SK-MEL-5 (cell line): Measurements from ENCODE around the gene PDZRN4. TPM values are rescaled to one million over a fixed set of nuclear protein-coding genes. Genes with fewer than 3 reads are reported as not detected.
"Not testable (repeated sequence)": the region's sequence is repeated elsewhere in the genome, so short reads cannot be mapped to it uniquely, and the experiment has no call there.

ENCODE experiments used
- DNase-seq: peaks from one replicate; pipeline ENCODE4 v3.0.0-alpha.2; 2016; ENCODE audit warnings: low read depth, low spot score
- in situ Hi-C: cut with HindIII; loops from 2 replicates; pipeline ENCODE4 v1.10.0; 2016; ENCODE audit warnings: low sequenced_read_pairs, high pct_unique_total_duplicates, low pct_unique_long_range_greater_than_20kb
- polyA plus RNA-seq, 2 experiments: library from polyadenylated mRNA; depleted of rRNA; stranded (reverse); fragments of >200 nt; gene quantifications; 2 replicates each; pipeline ENCODE4 v1.2.3, GENCODE V29; 2015
- total RNA-seq: library from RNA; depleted of rRNA; stranded (reverse); fragments of >200 nt; shearing (Covaris generic); gene quantifications from 2 replicates; pipeline ENCODE4 v1.2.3, GENCODE V29; 2014; rRNA removed

Gene PDZRN4
- not detected in 2 replicates for total RNA-seq
- polyA plus RNA-seq (2015; cell fraction: cytosol; rRNA removed), result 0.09 TPM in 1 of 2 replicates, not detected in the other
- polyA plus RNA-seq (2015; cell fraction: nucleus; rRNA removed), result not detected in 2 replicates

DNA sequence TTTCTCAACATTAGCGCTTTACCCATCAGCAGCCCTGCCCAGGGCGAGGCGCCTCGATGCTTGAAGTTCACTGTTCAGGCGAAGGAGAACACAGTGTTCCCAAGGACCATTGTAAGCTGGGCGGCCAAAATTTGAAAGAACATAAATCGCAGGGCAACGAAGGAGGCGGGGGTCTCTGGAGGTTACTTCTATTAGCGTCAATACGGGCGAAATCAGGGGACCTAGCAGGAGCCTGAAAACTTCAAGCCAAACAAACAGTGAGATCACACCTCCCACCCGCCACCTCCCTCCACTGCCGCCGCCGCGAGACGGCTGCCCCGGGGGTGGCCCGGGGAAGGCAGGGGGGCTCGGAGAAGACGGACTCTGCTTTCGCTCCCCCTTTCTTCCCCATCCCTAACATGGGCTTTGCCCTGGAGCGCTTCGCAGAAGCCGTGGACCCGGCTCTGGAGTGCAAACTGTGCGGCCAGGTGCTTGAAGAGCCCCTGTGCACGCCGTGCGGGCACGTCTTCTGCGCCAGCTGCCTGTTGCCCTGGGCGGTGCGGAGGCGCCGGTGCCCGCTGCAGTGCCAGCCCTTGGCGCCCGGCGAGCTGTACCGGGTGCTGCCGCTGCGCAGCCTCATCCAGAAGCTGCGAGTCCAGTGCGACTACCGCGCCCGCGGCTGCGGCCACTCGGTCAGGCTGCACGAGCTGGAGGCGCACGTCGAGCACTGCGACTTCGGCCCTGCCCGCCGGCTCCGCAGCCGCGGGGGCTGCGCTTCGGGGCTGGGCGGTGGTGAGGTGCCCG is at the start of gene PDZRN4:
Gene PDZRN4 (plus strand): TSS at position 263 of the 783 bp plus-strand sequence.
- no peak for DNase-seq
- in situ Hi-C loops, result no loop called here

- in situ Hi-C loops, result no loop called here
- DNase-seq, result no peak
These were observed 48.0 kb upstream of the PDZRN4 start for GRCh38 chr12:41140117-41140516.

GRCh38 chr12:41141104-41141503 is 47.0 kb upstream of the PDZRN4 start:
- no peak for DNase-seq
- in situ Hi-C loops, result no loop called here

DNA sequence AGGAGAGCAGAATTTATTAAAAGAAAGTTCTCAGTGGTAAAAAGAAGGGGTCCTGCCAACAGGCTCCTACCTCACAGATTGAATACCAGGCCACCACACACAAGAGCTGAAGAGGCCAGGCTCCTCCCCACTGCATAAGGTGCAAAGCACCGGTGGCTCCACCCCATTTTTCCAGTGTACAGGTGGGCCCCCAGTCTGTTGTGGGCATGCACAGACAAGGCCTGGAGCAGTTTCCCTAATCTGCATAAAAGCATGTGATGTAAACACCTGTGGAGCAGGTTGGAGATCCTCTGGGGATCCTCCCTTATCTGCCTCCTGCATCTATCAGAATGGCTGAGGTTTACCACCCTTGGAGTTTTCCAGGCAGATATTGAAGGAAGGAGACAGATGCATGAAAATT is 45.7 kb upstream of the PDZRN4 start:
- DNase-seq, result no peak
- in situ Hi-C loops, result no loop called here

DNA sequence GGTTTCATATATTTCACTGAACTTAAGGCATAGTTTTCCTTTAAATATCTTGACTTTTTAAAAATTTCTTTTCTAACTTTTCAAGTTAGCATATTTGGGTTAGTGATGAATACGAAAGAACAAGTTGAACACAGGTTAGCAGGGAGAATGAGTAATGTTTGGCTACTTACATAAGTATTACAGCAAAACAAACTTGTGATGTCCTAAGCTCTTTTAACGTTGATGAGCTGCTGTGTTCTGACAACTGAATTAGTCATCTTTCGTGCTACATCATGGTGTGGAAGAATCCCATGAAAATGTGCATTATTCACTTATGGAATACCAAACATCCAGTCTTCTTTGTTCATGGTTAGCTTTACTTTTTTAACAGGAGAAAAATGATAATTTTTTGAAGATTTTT is 36.3 kb upstream of the PDZRN4 start:
- in situ Hi-C loops, result no loop called here
- DNase-seq, result no peak

- in situ Hi-C loops, result no loop called here
- DNase-seq, result no peak
These were observed 25.7 kb upstream of the PDZRN4 start for GRCh38 chr12:41162461-41162860.

DNA sequence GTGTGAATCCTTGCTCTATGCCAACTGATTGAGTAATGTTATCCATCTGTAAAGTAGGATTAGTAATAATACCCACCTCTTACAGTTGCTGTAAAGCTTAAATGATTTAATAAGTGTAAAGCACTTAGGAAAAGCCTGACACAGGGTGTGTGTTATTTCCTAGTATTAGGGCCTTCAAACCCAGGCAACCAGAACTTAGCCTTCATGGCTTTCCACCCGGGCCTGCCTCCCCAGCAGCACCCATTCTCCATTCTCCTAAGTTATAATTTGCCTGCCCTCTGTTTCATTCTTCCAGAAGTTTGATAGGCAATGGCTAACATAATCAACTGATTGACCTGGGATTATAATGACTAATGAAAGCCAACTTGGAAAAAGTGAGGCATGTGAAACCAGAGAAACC is 20.4 kb upstream of the PDZRN4 start:
- in situ Hi-C loops, result no loop called here
- no peak for DNase-seq

DNA sequence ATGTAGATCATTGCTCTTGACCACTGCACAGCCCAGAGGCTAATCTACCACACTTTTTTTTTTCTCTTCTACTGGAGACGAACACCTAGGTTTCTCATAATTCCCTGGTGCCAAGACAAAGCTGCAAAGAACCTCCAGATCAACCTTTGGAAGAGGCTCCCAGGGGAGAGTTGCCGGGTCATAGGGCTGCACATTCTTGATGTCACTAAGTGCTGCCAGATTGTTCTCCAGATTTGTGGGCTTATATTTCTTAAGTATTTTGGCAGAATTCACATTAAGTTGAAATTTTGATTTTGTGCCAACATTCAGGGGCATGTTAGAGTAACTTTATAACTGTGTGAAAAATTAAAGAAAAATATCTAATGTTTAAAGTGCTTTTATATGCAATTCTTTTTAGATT is 13.5 kb upstream of the PDZRN4 start:
- DNase-seq, result no peak
- in situ Hi-C loops, result no loop called here

- DNase-seq, in situ Hi-C loops: not testable (repeated sequence)
These were observed 8.6 kb upstream of the PDZRN4 start for GRCh38 chr12:41179507-41179906.

GRCh38 chr12:41184864-41185263 is 3.3 kb upstream of the PDZRN4 start:
- no peak for DNase-seq
- in situ Hi-C loops, result no loop called here

- DNase-seq, result no peak
- in situ Hi-C loops, result no loop called here
These were observed 2.1 kb upstream of the PDZRN4 start for GRCh38 chr12:41186026-41186425.

DNA sequence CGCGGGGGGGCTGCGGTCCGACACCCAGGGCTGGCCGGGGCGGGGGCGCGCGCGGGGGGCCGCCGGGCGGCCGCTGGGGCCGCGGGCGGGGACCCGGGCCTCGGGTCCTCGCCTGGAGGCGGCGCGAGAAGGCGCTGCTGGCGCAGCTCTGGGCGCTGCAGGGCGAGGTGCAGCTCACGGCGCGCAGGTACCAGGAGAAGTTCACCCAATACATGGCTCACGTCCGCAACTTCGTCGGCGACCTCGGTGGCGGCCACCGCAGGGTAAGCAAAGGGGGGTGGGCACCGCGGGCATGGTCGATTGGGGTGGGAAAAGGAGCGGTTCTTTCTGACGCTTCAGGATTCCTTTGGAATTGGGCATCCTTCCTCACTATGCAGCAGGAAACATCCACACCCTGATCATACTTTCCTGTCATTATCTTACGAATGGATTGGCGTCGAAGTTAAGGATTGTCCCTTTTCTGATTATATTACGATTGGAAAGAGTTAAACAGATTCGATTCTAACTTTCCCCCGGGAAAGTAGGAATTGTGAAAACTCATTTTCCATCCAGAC is 798 bp downstream of the PDZRN4 start:
- in situ Hi-C loops, result no loop called here
- DNase-seq, result no peak

GRCh38 chr12:41189395-41190251 is 1.5 kb downstream of the PDZRN4 start:
- no peak for DNase-seq
- in situ Hi-C loops, result no loop called here

DNA sequence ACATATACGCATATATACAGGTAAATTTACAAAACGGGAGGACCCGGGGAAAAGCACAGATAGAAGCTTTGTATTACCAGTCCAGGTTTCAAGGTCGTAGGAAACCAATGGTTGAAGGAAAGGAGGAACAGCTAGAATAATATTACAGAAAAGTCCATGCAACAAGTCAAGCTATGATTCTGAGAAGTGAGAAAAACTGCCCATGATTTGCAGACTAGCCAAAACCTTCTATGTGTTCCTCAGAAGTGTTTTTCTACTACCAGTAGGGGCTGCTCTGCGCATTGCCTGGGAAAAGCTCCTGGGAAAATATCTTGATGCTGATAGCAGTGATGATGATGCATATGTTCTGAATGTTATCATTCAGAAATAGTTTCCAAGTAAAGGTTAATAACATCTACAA is 2.2 kb downstream of the PDZRN4 start:
- in situ Hi-C loops, result no loop called here
- peak; percentile 85 for DNase-seq

DNA sequence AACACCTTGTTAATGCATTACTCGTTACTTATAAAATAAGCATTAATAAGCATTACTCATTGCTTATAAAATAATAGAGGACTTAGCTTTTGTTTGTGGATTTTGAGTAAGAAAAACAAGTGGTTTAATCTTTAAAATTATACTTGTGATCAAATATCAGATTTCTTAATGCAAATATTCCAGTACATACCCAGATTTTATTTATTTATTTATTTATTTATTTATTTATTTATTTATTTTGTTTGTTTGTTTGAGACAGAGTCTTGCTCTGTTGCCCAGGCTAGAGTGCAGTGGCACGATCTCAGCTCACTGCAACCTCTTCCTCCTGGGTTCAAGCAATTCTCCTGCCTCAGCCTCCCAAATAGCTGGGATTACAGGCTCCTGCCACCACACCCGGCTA is 3.4 kb downstream of the PDZRN4 start:
- in situ Hi-C loops, DNase-seq: not testable (repeated sequence)

- in situ Hi-C loops, result no loop called here
- DNase-seq, result no peak
These were observed 5.2 kb downstream of the PDZRN4 start for GRCh38 chr12:41193311-41193710.

- in situ Hi-C loops, result no loop called here
- DNase-seq, result no peak
These were observed 13.9 kb downstream of the PDZRN4 start for GRCh38 chr12:41202051-41202450.

DNA sequence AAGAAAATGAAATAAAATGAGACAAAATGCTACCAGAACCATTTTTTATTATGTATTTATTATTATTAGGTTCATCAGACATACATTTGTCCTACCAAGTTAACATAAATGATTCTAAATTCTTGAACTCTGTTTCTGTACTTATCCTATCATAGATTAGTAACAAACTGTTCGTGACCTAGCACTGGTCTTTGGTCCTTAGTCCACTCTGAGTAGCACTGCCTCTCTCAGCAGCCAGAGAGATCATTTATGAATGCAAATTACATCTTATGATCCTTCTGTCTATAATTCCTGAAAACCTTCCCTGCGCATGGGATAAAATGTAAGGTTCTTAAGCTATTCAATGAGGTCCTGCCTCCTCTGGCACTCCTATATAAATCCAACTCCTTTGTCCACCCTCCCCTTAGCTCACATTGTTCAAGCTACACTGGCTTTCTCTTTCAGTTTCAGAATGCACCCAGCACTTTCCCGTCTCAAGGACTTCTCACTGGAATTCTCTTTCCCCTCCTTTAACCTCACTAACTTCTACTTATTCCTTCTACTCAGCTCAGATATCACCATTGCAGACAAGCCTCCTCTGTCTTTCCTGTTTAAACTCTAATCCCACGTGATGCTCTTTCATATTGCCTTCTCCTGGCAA is 17.1 kb downstream of the PDZRN4 start:
- in situ Hi-C loops, result no loop called here

More for the DNA sequence above, 17.1 kb downstream of the PDZRN4 start:
- peak; percentile 73 for DNase-seq
